Right lung (tissue), 5 donors: ENCODE data around the gene BICDL1. TPM values are rescaled to one million over a fixed set of nuclear protein-coding genes. Genes with fewer than 3 reads are reported as not detected.
"Not testable (repeated sequence)": the region's sequence is repeated elsewhere in the genome, so short reads cannot be mapped to it uniquely, and the experiment has no call there.

ENCODE experiments used
- DNase-seq, 2 donors: peaks; one replicate each; pipeline ENCODE4 v3.0.0-alpha.2; 2013
- polyA plus RNA-seq, 5 donors: library from polyadenylated mRNA; unstranded; fragments of 120-200 nt; gene quantifications; one replicate each; pipeline versions ENCODE4 v1.2.1 to v1.2.3, GENCODE V29; 2013; ENCODE audit warnings: inconsistent platforms in 1 of 5, low replicate concordance in 1 of 5; ENCODE audit not compliant: insufficient read length in 5 of 5, insufficient read depth in 1 of 5

The BICDL1 gene
- polyA plus RNA-seq, 5 donors = 1.6 to 4.0 (median 2.8) TPM

DNA sequence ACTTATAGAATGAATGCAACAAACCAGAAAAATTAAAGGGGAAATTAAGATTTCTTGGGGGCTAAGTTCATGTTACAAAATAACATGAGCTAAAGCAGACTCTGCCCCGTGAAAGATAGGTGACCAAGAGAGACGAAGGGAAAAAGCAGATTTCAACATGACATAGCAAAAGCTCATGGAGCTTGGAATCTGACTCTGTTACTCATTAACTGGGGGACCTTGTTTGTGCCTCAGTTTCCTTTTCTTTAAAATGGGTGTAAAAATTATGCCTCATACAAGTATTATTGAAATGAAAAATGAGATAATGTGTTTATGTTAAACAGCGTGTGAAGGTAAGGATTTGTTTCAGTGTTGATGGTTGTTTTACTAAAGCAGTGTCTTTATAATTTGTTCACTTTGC is 11.5 kb downstream of the BICDL1 start:
- DNase-seq = no peak

DNA sequence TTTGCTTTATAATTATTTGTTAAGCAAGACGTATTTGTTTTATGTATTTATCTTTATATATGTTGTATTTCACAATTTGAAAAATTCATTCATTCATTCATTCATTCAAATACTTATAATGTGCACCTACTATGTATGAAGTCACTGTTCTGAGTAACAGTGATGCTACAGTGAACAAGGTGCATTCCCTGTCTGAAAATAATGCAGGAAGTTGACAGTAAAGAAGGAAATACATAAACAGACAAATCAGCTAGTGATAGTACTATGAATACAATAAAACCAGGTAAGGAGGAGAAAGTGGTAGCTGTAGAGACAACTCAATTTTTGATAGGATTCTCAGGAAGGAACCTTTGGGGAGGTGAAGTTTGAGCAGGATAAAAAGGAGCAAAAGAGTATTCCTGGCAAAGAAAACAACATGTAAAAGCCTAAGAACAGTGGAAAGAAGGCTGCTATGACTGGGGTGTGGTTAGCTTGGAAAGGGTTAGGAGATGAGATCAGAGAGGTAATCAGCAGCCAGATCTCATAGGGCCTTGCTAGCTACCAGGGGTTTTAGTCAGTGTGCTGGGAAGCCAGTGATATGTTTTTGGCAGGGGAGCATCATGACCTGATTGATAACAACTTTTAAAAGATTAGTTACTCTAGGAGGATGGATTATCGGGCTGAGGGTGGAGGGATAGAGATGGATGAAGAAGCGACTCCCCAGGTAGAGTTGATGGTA is 17.4 kb downstream of the BICDL1 start:
- DNase-seq = no peak

DNA sequence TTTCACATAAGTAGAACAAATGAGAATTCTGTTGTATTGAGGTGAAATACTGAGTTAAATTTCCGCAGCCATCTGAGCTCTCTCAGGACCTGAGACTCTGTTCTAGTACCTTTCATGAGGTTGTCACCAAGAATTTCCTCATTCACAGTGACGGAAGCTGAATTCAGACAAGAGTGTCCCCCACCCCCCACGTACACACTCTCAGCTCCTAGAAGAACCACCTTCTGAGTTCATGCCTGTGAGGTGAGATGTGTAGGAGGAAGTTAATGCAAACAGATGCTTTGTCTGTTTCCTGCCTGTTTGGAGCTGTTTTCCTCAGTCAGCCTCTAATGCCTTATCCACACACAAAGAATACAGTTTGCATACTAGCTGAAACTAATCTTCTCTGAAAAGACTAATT is 18.2 kb downstream of the BICDL1 start:
- DNase-seq = no peak

DNA sequence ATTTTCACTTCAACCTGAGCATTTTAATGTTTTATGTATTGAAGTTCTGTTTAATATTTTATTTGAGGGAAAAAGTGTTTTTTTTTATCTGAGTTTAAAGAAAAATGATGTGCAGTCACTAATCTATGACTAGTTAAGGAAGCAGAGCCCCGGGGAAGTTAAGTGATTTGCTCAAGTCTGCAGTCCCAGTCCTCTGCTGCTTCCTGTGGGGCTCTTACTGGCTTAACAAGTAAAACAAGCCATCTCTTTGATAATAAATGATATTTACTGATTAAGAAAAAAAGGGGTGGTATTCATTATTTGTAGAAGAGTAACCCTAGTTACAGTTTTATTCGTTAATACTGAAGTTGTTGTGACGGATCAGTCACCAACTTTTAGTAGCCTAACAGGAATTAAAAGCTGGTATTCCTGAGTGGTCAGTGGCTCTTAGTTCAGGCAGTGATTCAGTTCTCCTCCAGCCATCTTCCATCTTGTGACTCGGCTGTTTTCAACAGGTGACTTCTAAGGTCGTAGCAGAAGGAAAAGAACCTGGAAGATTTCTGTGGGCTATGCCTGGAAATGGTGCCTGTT is 21.7 kb downstream of the BICDL1 start:
- DNase-seq = no peak

DNA sequence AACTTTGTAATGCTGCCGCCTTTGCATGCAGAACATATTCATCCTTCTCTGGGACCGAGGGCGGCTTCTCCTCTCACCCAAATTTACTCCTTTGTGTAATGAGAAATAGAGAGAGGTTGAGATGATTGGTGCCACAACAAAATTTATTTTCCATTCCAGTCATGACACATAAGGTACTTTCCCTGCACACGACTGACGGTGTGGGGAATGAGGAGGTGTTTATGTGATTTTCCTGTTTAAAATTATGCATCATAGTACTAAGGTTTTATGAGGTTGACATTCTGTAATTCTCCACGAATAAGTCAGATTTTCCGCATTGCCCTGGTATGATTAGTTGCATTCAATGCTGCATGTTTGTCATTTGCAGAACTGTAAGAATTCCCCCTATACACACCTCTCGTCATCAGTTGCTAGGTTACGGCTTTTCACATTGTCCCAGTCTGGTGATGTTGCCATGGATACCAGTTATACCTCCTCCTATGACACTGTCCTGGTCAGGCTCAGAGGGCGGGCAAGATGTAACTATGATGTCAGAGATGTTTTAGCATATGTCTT is 23.1 kb downstream of the BICDL1 start:
- no peak for DNase-seq

DNA sequence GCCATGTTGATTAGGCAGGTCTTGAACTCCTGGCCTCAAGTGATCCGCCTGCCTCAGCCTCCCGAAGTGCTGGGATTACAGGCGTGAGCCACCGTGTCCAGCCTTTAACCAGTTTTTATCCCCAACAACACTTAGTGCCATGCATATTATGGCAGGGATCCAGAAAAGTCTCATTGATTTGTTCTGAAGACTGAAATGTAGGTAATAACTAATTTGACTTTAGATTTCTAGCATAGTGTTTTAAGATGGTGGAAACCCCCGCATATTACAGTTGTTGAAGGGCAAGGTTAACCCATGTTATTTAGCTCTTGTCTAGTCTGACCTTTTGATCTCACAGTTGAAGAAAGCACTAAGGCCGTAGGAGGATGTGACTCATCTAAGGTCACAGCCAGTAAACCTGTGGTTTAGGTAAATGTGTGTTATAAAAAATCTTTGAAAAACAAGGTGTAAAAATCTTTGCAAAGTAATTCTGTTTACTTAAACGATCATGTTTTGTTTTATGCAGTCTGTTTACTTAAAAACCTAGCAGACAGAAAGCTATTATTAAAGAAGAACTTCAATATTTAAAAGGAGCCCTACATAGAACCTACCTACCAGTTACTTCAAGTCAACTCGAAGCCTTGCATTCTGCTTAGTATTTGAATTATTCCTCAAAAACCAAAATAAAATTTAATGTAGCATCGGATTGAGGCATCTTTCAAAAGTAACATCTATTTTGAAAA is 24.8 kb downstream of the BICDL1 start:
- DNase-seq = no peak

DNA sequence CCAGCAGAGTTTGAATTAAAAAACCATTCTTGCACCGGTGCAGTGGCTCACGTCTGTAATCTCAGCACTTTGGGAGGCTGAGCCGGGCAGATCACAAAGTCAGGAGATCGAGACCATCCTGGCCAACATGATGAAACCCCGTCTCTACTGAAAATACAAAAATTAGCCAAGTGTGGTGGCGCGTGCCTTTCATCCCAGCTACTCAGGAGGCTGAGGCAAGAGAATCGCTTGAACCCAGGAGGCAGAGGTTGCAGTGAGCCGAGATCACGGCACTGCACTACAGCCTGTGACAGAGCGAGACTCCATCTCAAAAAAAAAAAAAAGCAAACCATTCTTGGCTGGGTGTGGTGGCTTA is 25.3 kb downstream of the BICDL1 start:
- DNase-seq = not testable (repeated sequence)

DNA sequence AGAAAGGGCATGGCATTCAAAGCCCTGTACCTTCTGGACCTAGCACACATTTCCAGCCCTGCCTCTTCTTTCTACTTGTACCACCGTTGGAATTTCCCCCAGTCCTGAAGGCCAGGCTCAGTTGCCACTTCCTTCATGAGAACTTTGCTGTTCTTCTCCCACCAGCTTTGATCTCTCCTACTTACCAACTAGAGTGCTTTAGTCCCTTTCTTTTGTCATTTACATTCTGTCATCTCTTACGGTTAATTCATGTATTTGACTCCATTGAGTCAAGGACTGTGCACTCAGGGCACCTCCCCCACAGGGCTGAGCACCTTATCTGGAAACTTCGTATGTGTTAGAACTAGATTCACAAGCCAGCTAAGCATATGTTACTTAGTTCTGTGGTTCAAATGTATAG is 26.3 kb downstream of the BICDL1 start:
- DNase-seq = no peak

DNA sequence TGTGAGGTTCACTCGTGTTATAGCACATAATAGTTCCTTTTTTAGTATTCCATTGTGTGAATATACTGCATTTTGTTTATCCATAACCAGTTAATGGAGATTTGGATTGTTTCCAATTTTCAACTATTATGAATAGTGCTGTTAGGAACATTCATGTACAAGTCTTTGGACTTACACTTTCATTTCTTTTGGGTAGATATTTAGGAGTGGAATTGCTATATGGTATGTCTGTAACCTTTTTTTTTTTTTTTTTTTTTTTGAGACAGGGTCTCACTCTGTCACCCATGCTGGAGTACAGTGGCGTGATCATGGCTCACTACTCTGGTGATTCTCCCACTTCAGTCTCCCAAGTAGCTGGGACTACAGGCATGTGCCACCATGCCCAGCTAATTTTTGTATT is 27.2 kb downstream of the BICDL1 start:
- DNase-seq = not testable (repeated sequence)

DNA sequence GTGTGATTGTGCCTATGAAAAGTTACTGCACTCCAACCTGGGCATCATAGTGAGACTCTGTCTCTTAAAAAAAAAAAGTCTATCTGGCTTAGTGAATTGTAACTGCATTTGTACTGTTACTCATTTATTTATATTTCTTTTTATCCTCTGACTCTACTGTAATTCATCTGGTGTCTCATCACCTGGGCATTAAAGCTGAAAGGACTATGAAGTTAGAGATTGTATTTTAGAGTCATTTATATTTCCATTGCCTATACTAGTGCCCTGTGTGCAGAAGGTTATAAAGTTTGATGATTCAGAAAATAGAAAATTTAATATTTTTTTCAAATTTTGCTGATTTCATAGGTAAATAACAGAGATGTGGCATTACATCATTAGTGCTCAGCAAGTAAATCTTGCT is 30.2 kb downstream of the BICDL1 start:
- no peak for DNase-seq

DNA sequence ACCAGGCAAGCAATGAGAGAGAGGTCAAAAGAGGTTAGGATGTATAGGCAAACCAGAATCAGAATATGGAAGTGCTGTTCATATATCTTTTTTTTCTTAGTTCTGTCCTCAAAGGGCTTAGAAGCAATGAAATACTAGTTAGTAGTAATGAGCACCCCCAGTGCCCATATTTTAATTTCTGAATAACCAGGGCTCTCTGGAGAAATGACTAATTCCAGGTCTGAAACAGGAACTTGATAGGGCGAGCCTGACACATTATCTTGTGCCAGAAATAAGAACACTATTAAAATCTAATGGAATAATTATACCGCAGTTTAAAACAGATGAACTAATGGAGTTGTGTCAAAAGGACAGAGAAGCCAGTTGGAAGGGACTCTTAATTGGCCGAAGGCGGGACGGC is 30.9 kb downstream of the BICDL1 start:
- no peak for DNase-seq

DNA sequence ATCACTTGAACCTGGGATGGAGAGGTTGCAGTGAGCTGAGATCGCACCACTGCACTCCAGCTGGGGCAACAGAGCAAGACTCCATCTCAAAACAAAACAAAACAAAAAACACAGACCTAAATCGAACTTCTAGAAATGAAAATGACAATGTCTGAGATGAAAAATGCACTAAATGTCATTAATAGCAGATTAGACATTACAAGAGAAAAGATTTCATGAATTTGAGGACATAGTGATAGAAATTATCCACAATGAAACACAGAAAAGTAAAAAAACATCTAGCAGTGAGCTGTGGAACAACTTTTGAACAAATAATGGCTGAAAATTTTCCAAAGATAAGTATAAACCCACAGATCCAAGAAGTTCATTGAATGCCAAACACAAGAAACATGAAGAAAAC is 35.2 kb downstream of the BICDL1 start:
- DNase-seq = no peak

DNA sequence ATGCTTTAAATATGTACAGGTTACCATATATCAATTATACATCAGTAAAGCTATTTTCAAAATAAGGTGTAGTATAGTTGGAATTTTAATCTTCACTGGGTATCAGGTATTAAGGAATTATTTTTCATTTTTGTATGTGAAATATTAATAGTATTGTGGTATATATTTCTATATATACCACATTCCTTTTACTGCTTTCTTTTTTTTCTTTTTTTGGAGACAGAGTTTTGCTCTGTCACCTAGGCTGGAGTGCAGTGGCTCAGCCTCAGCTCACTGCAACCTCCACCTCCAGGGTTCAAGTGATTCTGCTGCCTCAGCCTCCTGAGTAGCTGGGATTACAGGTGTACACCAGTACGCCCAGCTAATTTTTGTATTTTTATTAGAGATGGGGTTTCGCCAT is 36.6 kb downstream of the BICDL1 start:
- no peak for DNase-seq

DNA sequence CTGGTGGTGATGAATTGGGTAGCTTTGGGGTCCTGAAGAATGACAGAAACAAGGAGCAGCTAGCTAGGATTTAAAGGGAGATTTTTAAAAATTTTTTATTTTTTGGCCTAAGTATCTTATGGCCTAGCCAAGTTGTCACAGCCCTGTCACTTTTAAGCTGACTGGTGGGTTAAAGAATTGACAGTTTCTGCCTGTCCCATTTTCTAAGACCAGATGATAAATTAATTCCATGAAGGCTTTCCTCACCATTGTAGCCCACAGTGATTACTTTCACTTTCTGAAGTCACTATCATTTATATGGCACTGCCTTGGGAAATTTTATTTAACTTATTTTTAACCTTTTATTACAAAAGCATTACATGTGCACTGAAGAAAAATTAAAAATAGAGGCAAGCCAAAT is 43.2 kb downstream of the BICDL1 start:
- DNase-seq = no peak

DNA sequence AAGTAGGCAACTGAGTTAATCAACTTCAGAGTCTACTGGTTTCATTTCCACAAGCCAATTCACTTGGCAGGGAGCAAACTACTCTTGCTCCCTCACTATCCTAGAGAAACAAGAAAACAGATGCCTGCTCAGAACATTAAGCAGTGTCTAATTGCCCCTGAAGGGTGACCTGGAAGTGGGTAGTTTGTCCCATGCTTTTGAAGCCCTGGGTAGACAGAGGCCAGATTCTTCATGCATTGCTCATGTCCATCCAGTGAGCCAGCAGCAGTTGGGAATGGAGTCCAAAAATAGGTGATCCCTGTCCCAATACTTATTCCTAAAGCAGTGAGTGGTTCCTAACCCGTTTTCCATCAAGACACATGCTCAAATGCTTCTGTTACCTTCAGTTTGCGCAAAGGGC is 48.8 kb downstream of the BICDL1 start:
- no peak for DNase-seq

DNA sequence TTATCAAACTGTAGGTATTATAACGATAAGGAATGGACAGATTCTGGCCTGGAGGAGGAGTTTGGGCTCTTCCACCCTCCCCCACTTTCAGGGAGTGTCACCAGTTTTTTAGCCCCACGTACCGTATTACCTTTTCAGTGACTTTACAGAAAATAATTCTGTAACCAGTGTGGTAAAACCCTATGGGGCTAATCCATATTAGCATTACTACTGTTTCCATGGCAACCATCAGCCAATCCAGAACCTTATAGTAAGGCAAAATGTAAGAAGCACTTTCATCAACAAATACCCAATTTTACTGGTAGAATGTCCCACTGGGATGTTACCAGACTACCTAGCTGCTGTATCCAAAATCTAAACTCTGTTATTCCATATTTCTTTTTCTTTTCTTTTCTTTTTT is 50.7 kb downstream of the BICDL1 start:
- DNase-seq = no peak

DNA sequence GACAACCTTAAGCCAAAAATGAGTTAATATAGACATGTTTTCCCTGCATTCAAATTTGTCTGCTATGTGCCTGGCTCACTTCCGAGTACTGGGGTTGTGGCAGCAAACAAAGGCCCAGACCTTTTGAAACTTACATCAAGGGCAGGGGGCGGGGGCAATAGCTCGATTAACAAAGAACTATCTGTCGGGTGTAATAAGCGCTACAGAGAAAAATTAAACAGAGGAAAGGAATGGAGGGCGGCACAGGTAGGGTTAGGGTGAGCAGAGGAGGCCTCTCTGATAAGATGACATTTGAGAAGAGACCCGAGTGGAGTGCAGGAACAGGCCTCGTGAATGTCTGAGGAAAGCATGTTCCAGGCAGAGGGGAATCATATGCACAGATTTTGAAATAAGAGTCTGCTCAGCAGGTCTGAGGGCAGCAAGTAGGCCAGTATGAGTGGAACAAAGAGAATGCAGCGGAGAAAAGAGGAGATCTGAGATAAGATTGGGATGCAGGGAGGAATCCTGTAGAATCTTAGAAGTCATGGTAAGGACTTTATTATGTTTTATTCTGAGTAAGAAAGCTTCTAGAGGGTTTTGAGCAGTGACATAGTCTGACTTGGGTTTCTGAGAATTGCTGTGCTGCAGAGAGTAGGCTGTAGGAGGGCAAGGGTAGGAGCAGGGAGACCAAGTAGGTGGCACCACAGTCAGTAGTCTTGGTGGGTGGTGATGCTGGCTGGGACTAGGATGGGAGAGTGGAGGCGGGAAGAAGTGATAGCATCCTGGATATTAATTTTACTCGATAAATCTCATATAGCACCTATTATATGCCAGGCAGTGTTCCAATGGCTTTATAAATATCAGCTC is 52.6 kb downstream of the BICDL1 start:
- DNase-seq = peak in 1 of 2 donors; percentile 7

DNA sequence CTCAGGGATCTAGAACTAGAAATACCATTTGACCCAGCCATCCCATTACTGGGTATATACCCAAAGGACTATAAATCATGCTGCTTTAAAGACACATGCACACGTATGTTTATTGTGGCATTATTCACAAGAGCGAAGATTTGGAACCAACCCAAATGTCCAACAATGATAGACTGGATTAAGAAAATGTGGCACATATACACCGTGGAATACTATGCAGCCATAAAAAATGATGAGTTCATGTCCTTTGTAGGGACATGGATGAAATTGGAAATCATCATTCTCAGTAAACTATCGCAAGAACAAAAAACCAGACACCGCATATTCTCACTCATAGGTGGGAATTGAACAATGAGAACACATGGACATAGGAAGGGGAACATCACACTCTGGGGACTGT is 56.3 kb downstream of the BICDL1 start:
- not testable (repeated sequence) for DNase-seq

DNA sequence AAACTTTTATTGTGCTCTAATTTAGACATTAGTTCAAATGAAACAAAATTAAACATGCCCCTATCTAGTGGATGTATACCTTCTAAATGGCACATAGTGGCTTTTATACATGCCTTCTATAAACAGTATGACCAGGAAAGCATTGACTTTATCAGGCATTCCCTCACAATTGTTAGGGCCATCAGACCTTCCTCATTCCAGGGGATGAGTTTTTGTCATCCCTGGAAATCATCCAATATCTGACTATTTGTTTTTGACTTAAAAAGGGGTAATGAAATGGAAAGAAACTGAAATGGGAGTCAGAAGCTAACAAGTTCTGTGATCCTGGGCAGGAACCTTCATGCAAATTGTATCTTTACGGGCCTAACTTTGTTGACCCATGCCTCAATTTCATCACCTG is 58.0 kb downstream of the BICDL1 start:
- no peak for DNase-seq

DNA sequence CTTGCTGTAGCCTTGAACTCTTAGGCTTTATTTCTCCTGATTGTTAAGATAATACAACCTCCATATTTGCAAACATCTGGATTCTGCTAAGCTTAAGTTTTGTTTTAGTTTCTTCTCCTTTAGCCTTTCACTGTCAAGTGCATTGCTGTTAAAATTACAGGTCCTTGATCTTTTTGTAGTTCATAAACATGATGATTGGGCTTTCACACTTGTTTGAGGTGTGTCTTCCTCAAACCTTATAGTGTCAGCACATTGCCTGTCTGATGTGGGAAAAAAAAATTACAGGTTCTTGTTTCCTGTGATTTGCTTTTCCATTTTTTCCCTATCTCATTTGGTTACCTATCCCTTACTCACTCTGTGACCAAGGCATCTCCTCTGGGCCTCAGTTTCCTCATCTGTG is 59.2 kb downstream of the BICDL1 start:
- no peak for DNase-seq

DNA sequence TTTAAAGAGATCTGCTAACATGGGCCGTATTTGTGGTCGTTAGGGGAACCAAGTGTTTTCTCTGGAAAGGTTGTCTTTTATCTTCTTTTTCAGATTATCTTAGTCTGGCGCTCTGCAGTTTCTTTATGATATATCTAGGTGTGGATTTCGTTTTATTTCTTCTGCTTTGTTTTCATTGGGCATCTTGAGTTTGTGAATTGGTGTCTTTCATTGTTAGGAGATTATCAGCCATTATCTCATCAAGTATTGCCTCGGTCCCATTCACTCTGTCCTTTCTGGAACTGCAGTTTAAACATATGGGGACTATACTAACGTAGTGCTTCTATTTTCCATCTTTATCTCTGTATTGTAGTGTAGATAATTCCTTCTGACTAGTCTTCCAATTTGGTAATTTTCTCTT is 60.4 kb downstream of the BICDL1 start:
- DNase-seq = no peak

DNA sequence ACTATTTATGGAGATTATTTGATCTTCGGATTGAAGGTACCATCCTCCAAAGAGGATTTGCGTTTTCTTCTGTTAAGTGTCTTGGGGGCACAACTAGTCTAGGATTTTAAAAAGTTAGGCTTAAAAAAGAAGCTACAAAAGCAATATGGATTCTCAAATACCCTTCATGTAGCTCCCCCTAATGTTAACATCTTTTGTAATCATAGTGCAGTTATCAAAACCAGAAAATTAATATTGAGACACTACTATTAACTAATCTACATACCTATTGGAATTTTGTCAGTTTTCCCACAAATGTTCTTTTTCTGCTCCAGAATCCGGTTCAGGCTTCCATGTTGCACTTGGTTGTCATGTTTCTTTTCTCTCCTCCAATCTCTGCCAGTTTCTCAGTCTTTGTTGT is 62.5 kb downstream of the BICDL1 start:
- DNase-seq = no peak
